Activated CD4-positive, alpha-beta T cell treated with anti-CD3 and anti-CD28 coated beads for 36 hours (primary cell): ENCODE results near the gene DNAJB8. TPM values are rescaled to one million over a fixed set of nuclear protein-coding genes. Genes with fewer than 3 reads are reported as not detected.

ENCODE experiments used
- ATAC-seq: fragments of 200-7000 bp; cut with Tn5 transposase; one replicate; pipeline ENCODE4 v1.10.0; 2021; ENCODE audit warnings: mild to moderate bottlenecking, moderate library complexity
- CTCF ChIA-PET: fragments of 350-600 bp; sonication (Branson Sonifier 250); formaldehyde crosslinking; loops from one replicate; lab custom pipeline; 2021; ENCODE audit warnings: antibody characterized with exemption; lab: Charles Lee
- POLR2A ChIA-PET: fragments of 350-600 bp; sonication (Branson Sonifier 250); formaldehyde crosslinking; loops from one replicate; lab custom pipeline; 2021; ENCODE audit warnings: antibody characterized with exemption, inconsistent platforms; lab: Charles Lee
- DNase-seq: peaks from one replicate; pipeline ENCODE4 v3.0.0-alpha.2; 2020
- H3K27ac Mint-ChIP-seq: one replicate; pipeline ENCODE4 v1.8.0; 2021; ENCODE audit warnings: mixed read lengths
- H3K27me3 Mint-ChIP-seq: one replicate; pipeline ENCODE4 v1.8.0; 2021; ENCODE audit warnings: mixed read lengths
- H3K36me3 Mint-ChIP-seq: one replicate; pipeline ENCODE4 v1.8.0; 2021; ENCODE audit warnings: low read depth, mixed read lengths
- H3K4me1 Mint-ChIP-seq: one replicate; pipeline ENCODE4 v1.8.0; 2021; ENCODE audit warnings: mixed read lengths
- H3K4me3 Mint-ChIP-seq: one replicate; pipeline ENCODE4 v1.8.0; 2021; ENCODE audit warnings: mild to moderate bottlenecking, moderate library complexity, mixed read lengths
- H3K9me3 Mint-ChIP-seq: one replicate; pipeline ENCODE4 v1.8.0; 2021; ENCODE audit warnings: low read depth, mixed read lengths
- intact Hi-C, 2 experiments: fragments of 100-400 bp; cut with DNase I in 1 of 2; cut with micrococcal nuclease in 1 of 2; formaldehyde crosslinking; loops; one replicate each; pipeline versions ENCODE4 v1.14.2 to v1.15.1; 2022 to 2024; cut with DNase I, micrococcal nuclease
- total RNA-seq, 2 experiments: library from RNA; stranded (reverse); gene quantifications; one replicate each; pipeline ENCODE4 v1.2.3, GENCODE V29; 2021

The DNAJB8 gene
- total RNA-seq, 2 experiments from 2014 or later = not detected

- Mint-ChIP-seq H3K27me3 (peaks cover 10% of the 10 kb centered on the region), H3K4me3 (no peak overlapping the region), H3K27ac (no peak overlapping the region), H3K36me3 (no peaks in the 10 kb centered on the region), H3K4me1 (no peaks in the 10 kb centered on the region), H3K9me3 (no peaks in the 10 kb centered on the region)
- DNase-seq (no peak), ATAC-seq (no peak)
- ChIA-PET POLR2A (no interaction called here), CTCF (interaction anchor here (0.6 to 1.1 kb wide), 3 partner anchors 43 to 160 kb away, joined by 3 to 5 read pairs (median 4); no protein-coding TSS in a partner anchor)
- intact Hi-C loops = no loop called here
Observed at GRCh38 chr3:128439226-128439625, 27.5 kb downstream of the DNAJB8 start.

GRCh38 chr3:128438488-128439072, 28.1 kb downstream of the DNAJB8 start:
- ATAC-seq = no peak
- intact Hi-C loops = no loop called here

GRCh38 chr3:128436214-128436613, 30.5 kb downstream of the DNAJB8 start:
- ATAC-seq (no peak), DNase-seq (no peak)
- H3K9me3 Mint-ChIP-seq = no peaks in the 10 kb centered on the region
- ChIA-PET CTCF (no interaction called here), POLR2A (no interaction called here)
- H3K27me3 Mint-ChIP-seq = peaks cover 29% of the 10 kb centered on the region
- intact Hi-C loops = no loop called here
- H3K4me1 Mint-ChIP-seq = peaks cover 7% of the 10 kb centered on the region
- no peak overlapping the region for H3K27ac Mint-ChIP-seq
- no peak overlapping the region for H3K4me3 Mint-ChIP-seq
- no peaks in the 10 kb centered on the region for H3K36me3 Mint-ChIP-seq

More at GRCh38 chr3:128438488-128439072, 28.1 kb downstream of the DNAJB8 start:
- no peak overlapping the region for H3K27ac Mint-ChIP-seq
- ChIA-PET CTCF (interaction anchor here (0.6 to 1.1 kb wide), 4 partner anchors 13 to 51 kb away, joined by 3 to 5 read pairs (median 4); no protein-coding TSS in a partner anchor), POLR2A (no interaction called here)
- no peaks in the 10 kb centered on the region for H3K9me3 Mint-ChIP-seq
- H3K4me3 Mint-ChIP-seq = no peak overlapping the region
- H3K4me1 Mint-ChIP-seq = no peaks in the 10 kb centered on the region
- H3K36me3 Mint-ChIP-seq = no peaks in the 10 kb centered on the region
- H3K27me3 Mint-ChIP-seq = peaks cover 12% of the 10 kb centered on the region
- DNase-seq = no peak

- intact Hi-C loops = no loop called here
- CTCF ChIA-PET = interaction anchor here (0.6 kb wide), 1 partner anchor 254 kb away, joined by 3 read pairs; no protein-coding TSS in a partner anchor
- H3K36me3 Mint-ChIP-seq = no peaks in the 10 kb centered on the region
- H3K4me1 Mint-ChIP-seq = peaks cover 7% of the 10 kb centered on the region
- DNase-seq (no peak), ATAC-seq (no peak)
- no peak overlapping the region for H3K4me3 Mint-ChIP-seq
- H3K27me3 Mint-ChIP-seq = peaks cover 34% of the 10 kb centered on the region
- H3K27ac Mint-ChIP-seq = no peak overlapping the region
- H3K9me3 Mint-ChIP-seq = no peaks in the 10 kb centered on the region
- POLR2A ChIA-PET = no interaction called here
Observed at GRCh38 chr3:128435561-128435960, 31.1 kb downstream of the DNAJB8 start.

- ATAC-seq = no peak
- Mint-ChIP-seq H3K4me1 (peaks cover 7% of the 10 kb centered on the region), H3K27ac (no peak overlapping the region), H3K4me3 (no peak overlapping the region), H3K27me3 (peaks cover 35% of the 10 kb centered on the region), H3K36me3 (no peaks in the 10 kb centered on the region), H3K9me3 (no peaks in the 10 kb centered on the region)
- POLR2A ChIA-PET = no interaction called here
- intact Hi-C loops = no loop called here
- CTCF ChIA-PET = interaction anchor here (0.6 to 0.7 kb wide), 2 partner anchors 166 to 254 kb away, joined by 3 to 5 read pairs; no protein-coding TSS in a partner anchor
- no peak for DNase-seq
Observed at GRCh38 chr3:128435058-128435457, 31.6 kb downstream of the DNAJB8 start.

- Mint-ChIP-seq H3K36me3 (no peaks in the 10 kb centered on the region), H3K27me3 (peaks cover 37% of the 10 kb centered on the region), H3K27ac (no peak overlapping the region), H3K4me1 (peaks cover 7% of the 10 kb centered on the region), H3K9me3 (no peaks in the 10 kb centered on the region), H3K4me3 (no peak overlapping the region)
- ChIA-PET POLR2A (no interaction called here), CTCF (interaction anchor here (0.7 to 1.5 kb wide), 3 partner anchors 50 to 166 kb away, joined by 4 to 7 read pairs (median 5); no protein-coding TSS in a partner anchor)
- DNase-seq = no peak
- ATAC-seq = no peak
- intact Hi-C loops = no loop called here
Observed at GRCh38 chr3:128434524-128434923, 32.2 kb downstream of the DNAJB8 start.

GRCh38 chr3:128433837-128434165, 32.9 kb downstream of the DNAJB8 start:
- POLR2A ChIA-PET = no interaction called here

GRCh38 chr3:128432971-128433836, 33.5 kb downstream of the DNAJB8 start:
- ChIA-PET CTCF (interaction anchor here (1.5 kb wide), 1 partner anchor 57 kb away, joined by 7 read pairs; no protein-coding TSS in a partner anchor), POLR2A (no interaction called here)
- ATAC-seq = no peak
- Mint-ChIP-seq H3K4me3 (no peak overlapping the region), H3K27ac (no peak overlapping the region), H3K9me3 (no peaks in the 10 kb centered on the region), H3K27me3 (peaks cover 39% of the 10 kb centered on the region), H3K4me1 (peaks cover 7% of the 10 kb centered on the region), H3K36me3 (no peaks in the 10 kb centered on the region)
- DNase-seq = peak; percentile 18
- intact Hi-C loops = no loop called here

More at GRCh38 chr3:128433837-128434165, 32.9 kb downstream of the DNAJB8 start:
- Mint-ChIP-seq H3K27ac (no peak overlapping the region), H3K27me3 (peaks cover 39% of the 10 kb centered on the region), H3K4me3 (no peak overlapping the region), H3K36me3 (no peaks in the 10 kb centered on the region), H3K4me1 (peaks cover 7% of the 10 kb centered on the region), H3K9me3 (no peaks in the 10 kb centered on the region)
- CTCF ChIA-PET = interaction anchor here (1.0 to 1.5 kb wide), 2 partner anchors 51 to 56 kb away, joined by 4 to 7 read pairs; no protein-coding TSS in a partner anchor
- DNase-seq = no peak
- no peak for ATAC-seq
- intact Hi-C loops = no loop called here

GRCh38 chr3:128432301-128432970, 34.3 kb downstream of the DNAJB8 start:
- ATAC-seq (no peak), DNase-seq (no peak)
- Mint-ChIP-seq H3K4me3 (no peak overlapping the region), H3K9me3 (no peaks in the 10 kb centered on the region), H3K27me3 (peaks cover 39% of the 10 kb centered on the region), H3K36me3 (no peaks in the 10 kb centered on the region), H3K4me1 (peaks cover 7% of the 10 kb centered on the region), H3K27ac (no peak overlapping the region)
- POLR2A ChIA-PET = no interaction called here
- intact Hi-C loops = no loop called here
- CTCF ChIA-PET = no interaction called here

- ChIA-PET CTCF (no interaction called here), POLR2A (no interaction called here)
- DNase-seq (no peak), ATAC-seq (no peak)
- H3K27ac Mint-ChIP-seq = no peak overlapping the region
- H3K9me3 Mint-ChIP-seq = no peaks in the 10 kb centered on the region
- H3K4me1 Mint-ChIP-seq = peaks cover 7% of the 10 kb centered on the region
- intact Hi-C loops = no loop called here
- H3K27me3 Mint-ChIP-seq = peaks cover 43% of the 10 kb centered on the region
- no peak overlapping the region for H3K4me3 Mint-ChIP-seq
- no peaks in the 10 kb centered on the region for H3K36me3 Mint-ChIP-seq
Observed at GRCh38 chr3:128431803-128432300, 34.8 kb downstream of the DNAJB8 start.

GRCh38 chr3:128430731-128431130, 36.0 kb downstream of the DNAJB8 start:
- POLR2A ChIA-PET = no interaction called here
- peaks cover 37% of the 10 kb centered on the region for H3K27me3 Mint-ChIP-seq
- ATAC-seq = no peak

More at GRCh38 chr3:128430731-128431130, 36.0 kb downstream of the DNAJB8 start:
- DNase-seq = no peak
- Mint-ChIP-seq H3K9me3 (no peaks in the 10 kb centered on the region), H3K27ac (no peak overlapping the region), H3K4me1 (peaks cover 7% of the 10 kb centered on the region), H3K36me3 (no peaks in the 10 kb centered on the region), H3K4me3 (no peak overlapping the region)
- CTCF ChIA-PET = interaction anchor here (1.0 to 1.1 kb wide), 2 partner anchors 61 to 336 kb away, joined by 3 to 5 read pairs; no protein-coding TSS in a partner anchor
- intact Hi-C loops = no loop called here
